CD4-positive, CD25-positive, alpha-beta regulatory T cell (primary cell): ENCODE results near the gene C6orf15. TPM values are rescaled to one million over a fixed set of nuclear protein-coding genes. Genes with fewer than 3 reads are reported as not detected.

Source experiments
- ATAC-seq, 2 donors: fragments of 150-1000 bp; cut with Tn5 transposase; one replicate each; pipeline ENCODE4 v1.10.0; 2021; ENCODE audit warnings: low read depth in 2 of 2, moderate number of reproducible peaks in 2 of 2, moderate library complexity in 1 of 2
- DNase-seq, 3 donors: peaks; one replicate each; pipeline versions ENCODE4 v3.0.0 to v3.0.0-alpha.2; 2012 to 2022; ENCODE audit warnings: mixed read lengths in 1 of 3
- H3K27ac ChIP-seq: one replicate; pipeline ENCODE4 v1.7.0; 2013; ENCODE audit warnings: mild to moderate bottlenecking, low read length; ENCODE audit not compliant: insufficient read depth, poor library complexity, severe bottlenecking
- H3K27me3 ChIP-seq: one replicate; pipeline ENCODE4 v1.7.0; 2013; ENCODE audit warnings: low read length; ENCODE audit not compliant: control insufficient read depth, insufficient read depth
- H3K36me3 ChIP-seq: one replicate; pipeline ENCODE4 v1.7.0; 2013; ENCODE audit warnings: mild to moderate bottlenecking, low read length, moderate library complexity; ENCODE audit not compliant: control insufficient read depth, insufficient read depth
- H3K4me1 ChIP-seq: 2 replicates; pipeline ENCODE4 v1.7.0; 2013; ENCODE audit warnings: mild to moderate bottlenecking, low read length; ENCODE audit not compliant: insufficient read depth, control insufficient read depth, poor library complexity, severe bottlenecking
- H3K4me3 ChIP-seq: one replicate; pipeline ENCODE4 v1.7.0; 2013; ENCODE audit warnings: low read depth, mild to moderate bottlenecking, low read length, moderate library complexity
- H3K9me3 ChIP-seq, 2 experiments: 1 replicate in 1 of 2; 2 replicates in 1 of 2; pipeline ENCODE4 v1.7.0; 2013; ENCODE audit warnings: low read length in 2 of 2, mild to moderate bottlenecking in 1 of 2, moderate library complexity in 1 of 2; ENCODE audit not compliant: control insufficient read depth in 2 of 2
- H3K27ac Mint-ChIP-seq, 3 donors: one replicate each; pipeline ENCODE4 v1.8.0; 2020 to 2022; ENCODE audit warnings: mild to moderate bottlenecking in 3 of 3, mixed read lengths in 3 of 3, moderate library complexity in 2 of 3
- H3K27me3 Mint-ChIP-seq: one replicate; pipeline ENCODE4 v1.8.0; 2022; ENCODE audit warnings: mild to moderate bottlenecking, mixed read lengths
- H3K36me3 Mint-ChIP-seq: one replicate; pipeline ENCODE4 v1.8.0; 2020; ENCODE audit warnings: mixed read lengths
- H3K4me1 Mint-ChIP-seq, 4 donors: one replicate each; pipeline ENCODE4 v1.8.0; 2020 to 2022; ENCODE audit warnings: mixed read lengths in 4 of 4, mild to moderate bottlenecking in 1 of 4
- H3K4me3 Mint-ChIP-seq, 4 donors: one replicate each; pipeline ENCODE4 v1.8.0; 2020 to 2022; ENCODE audit warnings: mild to moderate bottlenecking in 4 of 4, mixed read lengths in 4 of 4, moderate library complexity in 3 of 4
- H3K9me3 Mint-ChIP-seq, 7 donors: one replicate each; pipeline ENCODE4 v1.8.0; 2020 to 2022; ENCODE audit warnings: mixed read lengths in 7 of 7, mild to moderate bottlenecking in 3 of 7, moderate library complexity in 2 of 7
- polyA plus RNA-seq, 4 donors: library from polyadenylated mRNA; unstranded; fragments of 300-500 nt; fragmentation: Illumina TruSeq; gene quantifications; one replicate each; pipeline ENCODE4 v1.2.3, GENCODE V29; 2021
- total RNA-seq: library from RNA; stranded (reverse); gene quantifications from one replicate; pipeline ENCODE4 v1.2.3, GENCODE V29; 2022

Gene C6orf15
- total and polyA plus RNA-seq, 5 donors from 2014 or later = not detected

DNA sequence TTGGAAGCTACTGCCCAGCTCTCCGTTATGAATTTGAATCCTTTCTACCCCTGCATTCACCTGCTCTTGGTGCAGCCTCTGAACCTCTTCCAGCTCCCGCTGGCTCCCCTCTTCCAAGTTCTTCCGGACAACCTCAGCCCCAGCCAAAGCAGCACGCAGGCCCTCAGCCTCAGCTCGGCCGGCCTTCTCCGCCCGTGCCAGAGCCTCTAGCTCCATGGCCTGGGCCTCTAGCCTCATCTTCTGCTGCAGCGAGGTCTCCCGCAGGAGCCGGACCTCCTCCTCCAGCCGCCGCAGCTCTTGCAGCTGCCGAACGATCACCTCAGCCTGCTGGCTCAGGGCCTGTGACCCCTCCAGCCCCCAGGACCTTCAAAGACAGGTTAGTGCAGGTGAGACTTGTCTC lies 42.1 kb upstream of the C6orf15 start:
- ATAC-seq = no peak
- Histone ChIP-seq H3K27ac (no peak overlapping the region), H3K36me3 (peaks cover 4% of the 10 kb centered on the region), H3K4me3 (no peak overlapping the region), H3K9me3 (no peaks in the 10 kb centered on the region), H3K27me3 (no peaks in the 10 kb centered on the region), H3K4me1 (peaks cover 18% of the 10 kb centered on the region)
- peak overlapping the region in 1 of 3 donors; percentile 60 for H3K27ac Mint-ChIP-seq
- DNase-seq = no peak
- peaks cover 4 to 29% (median 10%) of the 10 kb centered on the region in 4 donors for H3K4me1 Mint-ChIP-seq
- H3K27me3 Mint-ChIP-seq = no peaks in the 10 kb centered on the region
- H3K36me3 Mint-ChIP-seq = peaks cover 18% of the 10 kb centered on the region
- no peak overlapping the region for H3K4me3 Mint-ChIP-seq
- peaks cover 0 to 2% (median 0%) of the 10 kb centered on the region in 7 donors for H3K9me3 Mint-ChIP-seq

DNA sequence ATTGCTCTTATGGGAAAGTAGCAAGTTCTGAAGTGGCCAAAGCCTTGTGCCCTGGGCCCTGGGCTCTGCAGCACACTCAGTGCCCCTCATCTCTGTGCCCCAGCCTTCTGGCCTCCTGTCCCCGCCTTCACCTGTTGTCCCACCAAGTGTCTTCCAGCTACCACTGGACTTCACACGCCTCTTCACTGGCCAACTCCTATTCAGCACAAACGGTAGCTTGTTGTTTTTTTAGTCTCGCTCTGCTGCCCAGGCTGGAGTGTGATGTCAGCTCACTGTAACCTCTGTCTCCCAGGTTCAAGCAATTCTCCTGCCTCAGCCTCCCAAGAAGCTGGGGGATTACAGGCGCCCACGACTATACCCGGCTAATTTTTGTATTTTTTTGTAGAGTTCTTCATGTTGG lies 40.4 kb upstream of the C6orf15 start:
- DNase-seq (no peak), ATAC-seq (no peak)
- Mint-ChIP-seq H3K4me3 (no peak overlapping the region), H3K9me3 (peaks cover 0 to 2% (median 0%) of the 10 kb centered on the region in 7 donors), H3K36me3 (peaks cover 18% of the 10 kb centered on the region), H3K27me3 (no peaks in the 10 kb centered on the region), H3K27ac (peak overlapping the region in 1 of 3 donors; percentile 51), H3K4me1 (peaks cover 0 to 14% (median 3%) of the 10 kb centered on the region in 4 donors)
- Histone ChIP-seq H3K36me3 (peaks cover 4% of the 10 kb centered on the region), H3K9me3 (no peaks in the 10 kb centered on the region), H3K4me3 (no peak overlapping the region), H3K27me3 (no peaks in the 10 kb centered on the region), H3K27ac (no peak overlapping the region), H3K4me1 (peaks cover 5% of the 10 kb centered on the region)

DNA sequence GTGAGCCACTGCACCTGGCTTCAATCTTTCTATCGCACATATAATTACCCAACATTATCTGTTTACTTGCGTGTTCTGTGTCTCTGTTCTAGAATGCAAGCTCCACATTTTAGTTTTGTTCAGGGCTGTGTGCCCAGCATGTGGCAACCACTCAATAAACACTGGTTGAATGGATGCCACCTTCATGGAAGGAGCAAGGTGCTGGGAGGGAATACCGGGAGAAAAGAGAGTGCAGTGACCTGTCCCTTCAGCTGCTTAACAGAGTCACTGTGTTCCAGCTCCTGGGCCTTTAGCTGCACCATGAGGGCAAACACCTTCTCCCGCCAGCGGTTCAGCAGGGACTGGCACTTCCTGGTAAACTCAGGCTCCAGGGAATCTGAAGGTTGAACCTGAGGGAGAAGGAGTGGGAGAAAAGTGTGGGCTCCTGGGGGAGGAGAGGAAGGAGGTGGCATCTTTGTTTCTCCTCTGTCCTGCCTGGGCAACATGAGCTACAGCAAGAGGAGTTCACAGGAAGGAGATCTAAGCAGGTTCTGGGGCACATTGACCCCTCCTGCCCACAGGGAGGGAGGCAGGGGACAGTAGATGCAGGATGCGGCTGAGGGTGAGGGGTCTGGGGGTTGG lies 37.6 kb upstream of the C6orf15 start:
- H3K4me3 ChIP-seq = no peak overlapping the region
- no peaks in the 10 kb centered on the region for H3K4me1 ChIP-seq
- H3K4me1 Mint-ChIP-seq = peaks cover 0 to 3% (median 0%) of the 10 kb centered on the region in 4 donors
- DNase-seq = no peak
- no peak overlapping the region for H3K27ac Mint-ChIP-seq
- H3K4me3 Mint-ChIP-seq = no peak overlapping the region
- no peak overlapping the region for H3K27ac ChIP-seq
- ATAC-seq = no peak
- no peaks in the 10 kb centered on the region for H3K27me3 Mint-ChIP-seq
- no peaks in the 10 kb centered on the region for H3K9me3 ChIP-seq
- no peaks in the 10 kb centered on the region for H3K27me3 ChIP-seq
- H3K9me3 Mint-ChIP-seq = peaks cover 0 to 2% (median 0%) of the 10 kb centered on the region in 7 donors
- peaks cover 4% of the 10 kb centered on the region for H3K36me3 ChIP-seq
- H3K36me3 Mint-ChIP-seq = peaks cover 21% of the 10 kb centered on the region

DNA sequence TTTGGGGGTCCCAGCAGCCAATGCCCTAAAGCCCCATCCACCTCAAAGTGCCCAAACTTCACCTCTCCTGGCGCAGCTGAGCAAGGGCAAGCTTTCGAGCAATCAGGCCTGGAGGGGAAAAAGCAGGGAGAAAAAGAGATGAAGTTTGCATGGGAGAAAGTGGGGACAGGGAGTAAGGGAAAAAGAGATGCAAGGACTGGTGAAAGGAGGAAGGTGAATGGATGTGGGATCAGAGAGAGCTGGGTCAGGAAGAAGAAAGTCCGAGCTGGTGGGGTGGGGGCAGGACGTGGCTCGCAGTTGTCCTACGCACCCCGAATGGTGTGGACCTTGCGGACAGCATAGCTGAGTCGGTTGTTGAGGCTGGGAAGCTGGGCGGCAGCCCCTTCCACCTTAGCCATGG lies 33.0 kb upstream of the C6orf15 start:
- Mint-ChIP-seq H3K4me1 (no peaks in the 10 kb centered on the region), H3K36me3 (peaks cover 22% of the 10 kb centered on the region), H3K4me3 (no peak overlapping the region), H3K27ac (no peak overlapping the region), H3K27me3 (no peaks in the 10 kb centered on the region), H3K9me3 (no peaks in the 10 kb centered on the region)
- peaks cover 4% of the 10 kb centered on the region for H3K36me3 ChIP-seq
- H3K27ac ChIP-seq = no peak overlapping the region
- no peak overlapping the region for H3K4me3 ChIP-seq
- no peaks in the 10 kb centered on the region for H3K4me1 ChIP-seq
- DNase-seq (no peak), ATAC-seq (no peak)
- H3K27me3 ChIP-seq = no peaks in the 10 kb centered on the region
- no peaks in the 10 kb centered on the region for H3K9me3 ChIP-seq

DNA sequence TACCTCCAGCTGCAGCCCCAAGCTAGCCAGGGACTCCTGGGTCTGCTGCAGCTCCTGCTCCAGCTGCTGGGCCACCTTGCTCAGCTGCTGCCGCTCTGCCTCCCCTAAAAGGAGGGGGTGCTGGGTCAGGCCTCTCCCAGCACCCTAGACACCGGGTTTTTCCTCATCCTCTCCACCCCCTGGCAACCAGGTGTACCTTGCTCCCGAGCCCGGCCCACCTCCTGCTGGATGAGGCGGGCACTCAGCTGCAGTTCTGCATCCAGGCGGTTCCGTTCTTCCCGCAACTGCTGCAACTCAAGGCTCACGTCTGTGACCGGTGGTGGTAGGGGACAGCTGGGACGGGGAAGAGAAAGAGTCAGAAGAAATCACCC lies 32.6 kb upstream of the C6orf15 start:
- H3K27ac Mint-ChIP-seq = no peak overlapping the region
- H3K4me1 ChIP-seq = no peaks in the 10 kb centered on the region
- no peak overlapping the region for H3K4me3 Mint-ChIP-seq
- H3K36me3 Mint-ChIP-seq = peaks cover 20% of the 10 kb centered on the region
- H3K27ac ChIP-seq = no peak overlapping the region
- H3K36me3 ChIP-seq = peaks cover 3% of the 10 kb centered on the region
- H3K9me3 Mint-ChIP-seq = no peaks in the 10 kb centered on the region
- no peaks in the 10 kb centered on the region for H3K9me3 ChIP-seq
- no peak overlapping the region for H3K4me3 ChIP-seq
- ATAC-seq = no peak
- DNase-seq = no peak
- H3K27me3 Mint-ChIP-seq = no peaks in the 10 kb centered on the region
- no peaks in the 10 kb centered on the region for H3K4me1 Mint-ChIP-seq
- H3K27me3 ChIP-seq = no peaks in the 10 kb centered on the region

DNA sequence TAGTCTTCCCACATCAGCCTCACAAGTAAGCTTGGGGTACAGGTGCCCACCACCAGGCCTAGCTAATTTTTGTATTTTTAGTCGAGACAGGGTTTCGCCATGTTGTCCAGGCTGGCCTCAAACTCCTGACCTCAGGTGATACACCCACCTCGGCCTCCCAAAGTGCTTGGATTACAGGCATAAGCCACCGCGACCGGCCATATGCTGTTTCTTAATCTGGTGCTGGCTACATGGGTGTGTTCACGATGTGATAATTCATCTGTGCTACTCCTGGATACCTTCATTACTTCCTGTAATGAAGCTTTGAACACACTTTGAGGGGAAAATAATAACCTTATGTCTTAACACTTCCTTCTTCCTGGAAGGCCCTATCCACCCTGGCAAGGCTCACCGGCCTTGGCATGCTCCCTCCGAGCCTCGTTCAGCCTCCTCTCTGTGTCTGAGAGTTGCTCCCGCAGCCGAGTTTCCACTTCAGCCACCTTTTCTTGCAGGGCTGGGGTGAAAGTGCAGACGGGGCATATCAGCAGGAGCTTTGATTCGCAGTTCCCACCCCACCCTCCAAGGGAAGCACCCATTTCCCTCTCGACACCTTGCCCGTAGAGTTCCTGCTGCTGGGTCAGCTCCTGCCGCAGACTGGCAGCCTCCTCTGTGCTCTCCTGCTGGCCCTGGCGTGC lies 32.1 kb upstream of the C6orf15 start:
- no peaks in the 10 kb centered on the region for H3K4me1 Mint-ChIP-seq
- ATAC-seq (no peak), DNase-seq (no peak)
- Histone ChIP-seq H3K27ac (no peak overlapping the region), H3K36me3 (no peaks in the 10 kb centered on the region), H3K4me1 (no peaks in the 10 kb centered on the region), H3K9me3 (no peaks in the 10 kb centered on the region), H3K4me3 (no peak overlapping the region), H3K27me3 (no peaks in the 10 kb centered on the region)
- no peaks in the 10 kb centered on the region for H3K27me3 Mint-ChIP-seq
- no peak overlapping the region for H3K27ac Mint-ChIP-seq
- peaks cover 17% of the 10 kb centered on the region for H3K36me3 Mint-ChIP-seq
- no peaks in the 10 kb centered on the region for H3K9me3 Mint-ChIP-seq
- no peak overlapping the region for H3K4me3 Mint-ChIP-seq

DNA sequence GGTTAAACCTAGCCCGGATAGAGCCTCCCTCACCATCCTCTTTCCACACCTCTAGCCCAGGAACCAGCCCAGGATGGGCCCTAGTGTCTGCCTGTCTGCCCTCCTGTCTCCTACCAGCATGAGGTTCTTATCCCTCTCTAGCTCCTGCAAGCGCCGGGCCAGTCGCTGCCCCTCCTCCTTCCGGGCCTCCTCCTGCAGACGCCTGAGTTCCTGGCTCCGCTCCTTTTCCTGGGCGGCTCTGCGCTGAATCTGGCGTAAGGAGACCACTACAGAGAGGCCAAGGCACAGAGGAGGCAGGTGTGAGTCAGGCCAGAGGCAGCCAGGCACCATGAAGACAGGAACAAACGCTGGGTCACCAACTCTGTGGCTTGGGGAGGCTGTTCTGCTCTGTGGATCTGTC lies 30.8 kb upstream of the C6orf15 start:
- no peak for DNase-seq
- Histone ChIP-seq H3K27me3 (no peaks in the 10 kb centered on the region), H3K4me3 (no peak overlapping the region), H3K9me3 (no peaks in the 10 kb centered on the region), H3K27ac (no peak overlapping the region), H3K36me3 (no peaks in the 10 kb centered on the region), H3K4me1 (no peaks in the 10 kb centered on the region)
- Mint-ChIP-seq H3K4me1 (no peaks in the 10 kb centered on the region), H3K4me3 (no peak overlapping the region), H3K36me3 (peaks cover 17% of the 10 kb centered on the region), H3K27ac (no peak overlapping the region), H3K27me3 (no peaks in the 10 kb centered on the region), H3K9me3 (no peaks in the 10 kb centered on the region)
- ATAC-seq = no peak

DNA sequence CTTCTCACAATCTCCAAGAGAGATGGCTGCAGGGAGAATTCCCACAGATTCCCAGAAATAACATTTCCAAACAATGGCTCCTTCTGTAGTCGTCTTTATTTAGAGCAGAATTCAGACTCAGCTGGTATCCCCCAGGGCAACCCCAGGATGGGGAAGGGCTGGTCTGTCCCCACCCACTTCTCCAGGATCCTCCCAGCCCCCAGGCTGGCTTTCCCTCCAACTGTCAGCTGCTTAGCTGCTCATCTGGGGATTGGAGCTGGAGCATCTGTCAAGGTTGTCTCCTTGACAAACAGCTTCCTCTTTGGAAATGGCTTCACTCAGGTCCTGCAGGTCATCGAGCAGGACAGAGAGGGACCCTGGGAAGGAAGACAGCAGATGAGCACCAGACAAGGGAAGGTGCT lies 30.0 kb upstream of the C6orf15 start:
- Mint-ChIP-seq H3K27ac (no peak overlapping the region), H3K27me3 (no peaks in the 10 kb centered on the region), H3K4me1 (peaks cover 0 to 4% (median 4%) of the 10 kb centered on the region in 4 donors), H3K36me3 (peaks cover 17% of the 10 kb centered on the region), H3K4me3 (peak overlapping the region in 1 of 4 donors; percentile 65), H3K9me3 (peaks cover 0 to 3% (median 0%) of the 10 kb centered on the region in 7 donors)
- no peaks in the 10 kb centered on the region for H3K9me3 ChIP-seq
- peaks cover 5% of the 10 kb centered on the region for H3K4me1 ChIP-seq
- H3K4me3 ChIP-seq = no peak overlapping the region
- no peaks in the 10 kb centered on the region for H3K36me3 ChIP-seq
- H3K27ac ChIP-seq = no peak overlapping the region
- ATAC-seq (no peak), DNase-seq (no peak)
- H3K27me3 ChIP-seq = no peaks in the 10 kb centered on the region
